ENCODE data around the gene CD68. TPM values are rescaled to one million over a fixed set of nuclear protein-coding genes. Genes with fewer than 3 reads are reported as not detected.

The CD68 gene
- total and polyA plus RNA-seq, 7 experiments from 2014 or later, result 0.12 to 176 (median 7.6) TPM

- peak overlapping the region; percentile 90 to 100 (median 96) for H3K27ac Mint-ChIP-seq
- H3K4me3 ChIP-seq (ENCODE audit: low read length), result peak overlapping the region; percentile 96
- H3K4me1 Mint-ChIP-seq, result peaks cover 33 to 55% (median 49%) of the 10 kb centered on the region in 7 donors
- POLR2A ChIA-PET, result interaction anchor here (0.6 to 3.9 kb wide), 26 partner anchors 9 to 205 kb away, joined by 3 to 45 read pairs (median 7); partner anchors contain the start of genes FXR2, MPDU1, POLR2A and SOX15
- H3K27me3 ChIP-seq (ENCODE audit: control insufficient read depth in 2 of 2, insufficient read depth in 2 of 2, low read length in 2 of 2), result no peaks in the 10 kb centered on the region
- H3K4me1 ChIP-seq (ENCODE audit: control insufficient read depth in 2 of 2, insufficient read depth in 2 of 2, low read length in 2 of 2), result peaks cover 17 to 54% of the 10 kb centered on the region in 2 donors
- no peaks in the 10 kb centered on the region for H3K9me3 ChIP-seq (ENCODE audit: control insufficient read depth in 2 of 3, low read length in 3 of 3)
- peaks cover 0 to 2% (median 0%) of the 10 kb centered on the region in 5 donors for H3K27me3 Mint-ChIP-seq
- H3K36me3 ChIP-seq (ENCODE audit: control insufficient read depth in 2 of 3, insufficient read depth in 3 of 3, low read length in 3 of 3), result peaks cover 6 to 31% (median 9%) of the 10 kb centered on the region in 3 experiments
- CTCF ChIA-PET, result interaction anchor here (0.5 to 6.1 kb wide), 37 partner anchors 9 to 278 kb away, joined by 3 to 86 read pairs (median 5); partner anchors contain the start of genes MPDU1, PLSCR3, SOX15 and TNFSF12
- H3K9me3 Mint-ChIP-seq, result no peaks in the 10 kb centered on the region
- peak overlapping the region; percentile 87 to 97 (median 93) for H3K4me3 Mint-ChIP-seq
- peak; percentile 76 for ATAC-seq
- intact Hi-C loops (cut with micrococcal nuclease), result loop anchor here (1.0 kb wide), 22 partner anchors 9 to 309 kb away; partner anchors contain the start of genes ELP5 (in 2 of the 2), POLR2A (in 2 of the 2), EIF5A (in 1 of the 2) and FXR2 (in 1 of the 2)
- peak; percentile 60 to 86 (median 71) for DNase-seq
- peaks cover 0 to 23% (median 4%) of the 10 kb centered on the region in 5 donors for H3K36me3 Mint-ChIP-seq
- peak overlapping the region; percentile 92 for H3K27ac ChIP-seq (ENCODE audit: low read depth, low read length)
These were observed 18.3 kb upstream of the CD68 start for GRCh38 chr17:7561028-7561575.

- Histone ChIP-seq H3K36me3 (ENCODE audit: control insufficient read depth in 2 of 3, insufficient read depth in 3 of 3, low read length in 3 of 3) (peaks cover 6 to 37% (median 9%) of the 10 kb centered on the region in 3 experiments), H3K27me3 (ENCODE audit: control insufficient read depth in 2 of 2, insufficient read depth in 2 of 2, low read length in 2 of 2) (no peaks in the 10 kb centered on the region), H3K27ac (ENCODE audit: low read depth, low read length) (peak within 1 kb of the TSS; percentile 92), H3K9me3 (ENCODE audit: control insufficient read depth in 2 of 3, low read length in 3 of 3) (no peaks in the 10 kb centered on the region), H3K4me1 (ENCODE audit: control insufficient read depth in 2 of 2, insufficient read depth in 2 of 2, low read length in 2 of 2) (peaks cover 17 to 54% of the 10 kb centered on the region in 2 donors), H3K4me3 (ENCODE audit: low read length) (peak within 1 kb of the TSS; percentile 96)
- DNase-seq (peak; percentile 86 to 97 (median 90)), ATAC-seq (peak; percentile 90)
- H3K27me3 Mint-ChIP-seq, result peaks cover 0 to 2% (median 0%) of the 10 kb centered on the region in 5 donors
- CTCF ChIA-PET, result interaction anchor here (0.5 to 6.1 kb wide), 26 partner anchors 8 to 279 kb away, joined by 3 to 86 read pairs (median 6); partner anchors contain the start of genes MPDU1, SOX15, TNFSF12 and TP53
- peaks cover 28 to 50% (median 45%) of the 10 kb centered on the region in 7 donors for H3K4me1 Mint-ChIP-seq
- intact Hi-C loops (cut with micrococcal nuclease), result loop anchor here (1.0 kb wide), 22 partner anchors 9 to 309 kb away; partner anchors contain the start of genes ELP5 (in 2 of the 2), POLR2A (in 2 of the 2), EIF5A (in 1 of the 2) and FXR2 (in 1 of the 2)
- H3K36me3 Mint-ChIP-seq, result peaks cover 0 to 19% (median 4%) of the 10 kb centered on the region in 5 donors
- peak within 1 kb of the TSS; percentile 90 to 100 (median 96) for H3K27ac Mint-ChIP-seq
- H3K9me3 Mint-ChIP-seq, result no peaks in the 10 kb centered on the region
- POLR2A ChIA-PET, result interaction anchor here (0.6 to 3.9 kb wide), 21 partner anchors 9 to 209 kb away, joined by 3 to 45 read pairs (median 8); partner anchors contain the start of genes FXR2, MPDU1, POLR2A and TMEM102
- H3K4me3 Mint-ChIP-seq, result peak within 1 kb of the TSS; percentile 87 to 98 (median 94)
These were observed 17.7 kb upstream of the CD68 start, which contains the start of gene SENP3 for GRCh38 chr17:7561589-7562207. TSS of gene SENP3 (plus strand) at chr17:7561919. CDS start at chr17:7563077, 1,158 bp downstream.

GRCh38 chr17:7562208-7562605 is 17.2 kb upstream of the CD68 start:
- no peaks in the 10 kb centered on the region for H3K9me3 Mint-ChIP-seq
- DNase-seq, result no peak
- ChIA-PET POLR2A (interaction anchor here (0.9 to 3.9 kb wide), 11 partner anchors 10 to 209 kb away, joined by 3 to 45 read pairs (median 20); partner anchors contain the start of genes MPDU1, POLR2A, TMEM102 and TNFSF12), CTCF (interaction anchor here (2.4 to 6.1 kb wide), 3 partner anchors 44 to 206 kb away, joined by 11 to 86 read pairs (median 23); no protein-coding TSS in a partner anchor)
- peaks cover 0 to 2% (median 0%) of the 10 kb centered on the region in 5 donors for H3K27me3 Mint-ChIP-seq
- Histone ChIP-seq H3K27ac (ENCODE audit: low read depth, low read length) (peak overlapping the region; percentile 92), H3K27me3 (ENCODE audit: control insufficient read depth in 2 of 2, insufficient read depth in 2 of 2, low read length in 2 of 2) (no peaks in the 10 kb centered on the region), H3K4me1 (ENCODE audit: control insufficient read depth in 2 of 2, insufficient read depth in 2 of 2, low read length in 2 of 2) (peaks cover 17 to 53% of the 10 kb centered on the region in 2 donors), H3K36me3 (ENCODE audit: control insufficient read depth in 2 of 3, insufficient read depth in 3 of 3, low read length in 3 of 3) (peaks cover 6 to 40% (median 9%) of the 10 kb centered on the region in 3 experiments), H3K9me3 (ENCODE audit: control insufficient read depth in 2 of 3, low read length in 3 of 3) (no peaks in the 10 kb centered on the region), H3K4me3 (ENCODE audit: low read length) (peak overlapping the region; percentile 96)
- ATAC-seq, result no peak
- intact Hi-C loops (cut with micrococcal nuclease), result no loop called here
- peaks cover 0 to 20% (median 4%) of the 10 kb centered on the region in 5 donors for H3K36me3 Mint-ChIP-seq
- H3K4me1 Mint-ChIP-seq, result peaks cover 27 to 50% (median 44%) of the 10 kb centered on the region in 7 donors
- H3K4me3 Mint-ChIP-seq, result peak overlapping the region; percentile 87 to 98 (median 94)
- peak overlapping the region; percentile 61 to 96 (median 87) for H3K27ac Mint-ChIP-seq

- ATAC-seq (no peak), DNase-seq (no peak)
- Mint-ChIP-seq H3K27ac (peak overlapping the region in 8 of 9 donors; percentile 61 to 96 (median 89)), H3K27me3 (peaks cover 0 to 2% (median 0%) of the 10 kb centered on the region in 5 donors), H3K4me1 (peaks cover 25 to 48% (median 36%) of the 10 kb centered on the region in 7 donors), H3K9me3 (no peaks in the 10 kb centered on the region), H3K4me3 (peak overlapping the region in 9 of 10 donors; percentile 87 to 98 (median 90)), H3K36me3 (peaks cover 0 to 24% (median 8%) of the 10 kb centered on the region in 5 donors)
- Histone ChIP-seq H3K4me3 (ENCODE audit: low read length) (no peak overlapping the region), H3K27me3 (ENCODE audit: control insufficient read depth in 2 of 2, insufficient read depth in 2 of 2, low read length in 2 of 2) (no peaks in the 10 kb centered on the region), H3K9me3 (ENCODE audit: control insufficient read depth in 2 of 3, low read length in 3 of 3) (no peaks in the 10 kb centered on the region), H3K27ac (ENCODE audit: low read depth, low read length) (no peak overlapping the region), H3K4me1 (ENCODE audit: control insufficient read depth in 2 of 2, insufficient read depth in 2 of 2, low read length in 2 of 2) (peaks cover 17 to 44% of the 10 kb centered on the region in 2 donors), H3K36me3 (ENCODE audit: control insufficient read depth in 2 of 3, insufficient read depth in 3 of 3, low read length in 3 of 3) (peaks cover 6 to 44% (median 9%) of the 10 kb centered on the region in 3 experiments)
- POLR2A ChIA-PET, result interaction anchor here (2.2 to 3.9 kb wide), 5 partner anchors 10 to 123 kb away, joined by 7 to 35 read pairs (median 23); partner anchors contain the start of genes POLR2A, TNFSF12, TP53 and WRAP53
- CTCF ChIA-PET, result interaction anchor here (1.7 kb wide), 1 partner anchor 48 kb away, joined by 5 read pairs; no protein-coding TSS in a partner anchor
- intact Hi-C loops (cut with micrococcal nuclease), result no loop called here
These were observed 16.1 kb upstream of the CD68 start for GRCh38 chr17:7563115-7563869.

- intact Hi-C loops (cut with micrococcal nuclease), result no loop called here
- peaks cover 13 to 70% (median 16%) of the 10 kb centered on the region in 3 experiments for H3K36me3 ChIP-seq (ENCODE audit: control insufficient read depth in 2 of 3, insufficient read depth in 3 of 3, low read length in 3 of 3)
- Mint-ChIP-seq H3K4me3 (no peak overlapping the region), H3K27me3 (peaks cover 0 to 5% (median 0%) of the 10 kb centered on the region in 5 donors), H3K27ac (peak overlapping the region in 2 of 9 donors; percentile 8 to 97), H3K9me3 (peaks cover 0 to 6% (median 0%) of the 10 kb centered on the region in 11 donors), H3K4me1 (peaks cover 9 to 36% (median 18%) of the 10 kb centered on the region in 7 donors), H3K36me3 (peaks cover 4 to 35% (median 15%) of the 10 kb centered on the region in 5 donors)
- ChIA-PET POLR2A (interaction anchor here (0.6 to 7.8 kb wide), 6 partner anchors 14 to 860 kb away, joined by 3 to 108 read pairs (median 3); partner anchors contain the start of gene MPDU1), CTCF (interaction anchor here (0.7 to 2.2 kb wide), 4 partner anchors 9 to 235 kb away, joined by 3 to 12 read pairs (median 4); partner anchors contain the start of gene CD68)
- H3K9me3 ChIP-seq (ENCODE audit: control insufficient read depth in 2 of 3, low read length in 3 of 3), result no peaks in the 10 kb centered on the region
- H3K27ac ChIP-seq (ENCODE audit: low read depth, low read length), result no peak overlapping the region
- DNase-seq, result no peak
- no peak for ATAC-seq
- no peak overlapping the region for H3K4me3 ChIP-seq (ENCODE audit: low read length)
- peaks cover 11 to 13% of the 10 kb centered on the region in 2 donors for H3K4me1 ChIP-seq (ENCODE audit: control insufficient read depth in 2 of 2, insufficient read depth in 2 of 2, low read length in 2 of 2)
- H3K27me3 ChIP-seq (ENCODE audit: control insufficient read depth in 2 of 2, insufficient read depth in 2 of 2, low read length in 2 of 2), result no peaks in the 10 kb centered on the region
These were observed 9.9 kb upstream of the CD68 start for GRCh38 chr17:7569571-7569970.
